IPS-20b (cell line): ENCODE measurements around the gene ZNF335.

Source experiments
- H3K27ac ChIP-seq: one replicate; pipeline ENCODE4 v1.5.1; 2013; ENCODE audit warnings: low read length
- H3K27me3 ChIP-seq: 2 replicates; pipeline ENCODE4 v1.6.1; 2013; ENCODE audit warnings: mild to moderate bottlenecking, low read length, inconsistent platforms; ENCODE audit not compliant: insufficient read depth
- H3K36me3 ChIP-seq: 2 replicates; pipeline ENCODE4 v1.6.1; 2013; ENCODE audit warnings: low read depth, mild to moderate bottlenecking, inconsistent platforms, low read length, moderate library complexity; ENCODE audit not compliant: insufficient read depth
- H3K4me1 ChIP-seq: 2 replicates; pipeline ENCODE4 v1.6.1; 2013; ENCODE audit warnings: mild to moderate bottlenecking, control low read depth, inconsistent platforms, low read length, moderate library complexity; ENCODE audit not compliant: insufficient read depth
- H3K4me3 ChIP-seq: 2 replicates; pipeline ENCODE4 v1.5.1; 2013; ENCODE audit warnings: mild to moderate bottlenecking, low read length, inconsistent platforms
- H3K9ac ChIP-seq: 2 replicates; pipeline ENCODE4 v1.6.1; 2013; ENCODE audit warnings: low read depth, mild to moderate bottlenecking, inconsistent platforms, low read length, moderate library complexity
- H3K9me3 ChIP-seq: 2 replicates; pipeline ENCODE4 v1.6.1; 2013; ENCODE audit warnings: mild to moderate bottlenecking, low read depth, low read length, inconsistent platforms; ENCODE audit not compliant: insufficient read depth

ZNF335 gene

GRCh38 chr20:45953672-45954071 lies 18.3 kb downstream of the ZNF335 start:
- Histone ChIP-seq H3K36me3 (peaks cover 74% of the 10 kb centered on the region), H3K27me3 (no peaks in the 10 kb centered on the region), H3K4me1 (no peaks in the 10 kb centered on the region), H3K27ac (no peak overlapping the region), H3K9ac (no peak overlapping the region), H3K4me3 (no peak overlapping the region), H3K9me3 (no peaks in the 10 kb centered on the region)

- H3K36me3 ChIP-seq, result peaks cover 74% of the 10 kb centered on the region
Observed at GRCh38 chr20:45952861-45953260, 19.1 kb downstream of the ZNF335 start.

DNA sequence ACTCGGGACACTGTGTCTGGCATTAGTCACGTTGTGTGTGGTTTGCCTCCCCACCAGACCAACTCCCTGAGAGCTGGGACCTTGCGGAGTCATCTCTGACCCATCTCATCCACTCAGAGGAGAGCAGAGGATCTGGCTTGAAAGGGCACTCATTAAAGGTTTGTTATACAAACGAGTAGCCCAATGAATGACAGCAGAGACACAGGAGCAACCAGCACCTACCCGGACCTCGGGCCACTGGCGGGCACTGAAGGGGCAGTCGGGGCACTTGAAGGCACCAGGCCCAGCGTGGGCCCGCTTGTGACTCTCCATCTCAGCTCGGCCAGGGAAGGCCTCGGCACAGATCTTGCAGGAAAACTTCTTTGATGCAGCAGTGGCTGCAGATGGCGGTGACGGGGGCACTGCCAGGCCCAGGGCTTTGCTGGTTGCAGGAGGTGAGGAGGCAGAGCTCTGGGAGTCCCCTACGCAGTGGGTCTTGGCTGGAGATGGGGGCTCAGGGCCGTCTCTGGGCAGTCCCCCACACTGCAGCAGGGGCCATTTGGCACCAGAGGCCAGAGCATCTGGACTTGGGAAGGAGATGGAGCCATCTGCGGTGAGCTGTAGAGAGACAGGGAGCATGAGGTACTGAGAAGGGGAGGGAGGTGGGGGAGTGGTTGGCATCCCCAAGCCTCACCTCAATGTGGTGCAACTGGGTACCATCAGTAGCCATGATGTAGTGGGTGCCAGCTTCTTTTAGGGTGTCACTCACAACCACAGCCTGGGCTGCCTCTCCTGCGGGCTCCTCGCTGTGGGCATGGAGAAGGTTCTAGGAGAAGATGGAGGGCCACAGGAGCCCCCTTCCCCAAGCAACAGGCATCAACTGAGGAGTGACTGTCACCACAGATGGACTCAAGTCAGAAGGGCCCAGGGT lies 19.8 kb downstream of the ZNF335 start:
- H3K9me3 ChIP-seq, result no peaks in the 10 kb centered on the region
- no peaks in the 10 kb centered on the region for H3K27me3 ChIP-seq
- no peak overlapping the region for H3K4me3 ChIP-seq
- no peak overlapping the region for H3K27ac ChIP-seq
- H3K4me1 ChIP-seq, result no peaks in the 10 kb centered on the region
- no peak overlapping the region for H3K9ac ChIP-seq
- peaks cover 74% of the 10 kb centered on the region for H3K36me3 ChIP-seq

More at GRCh38 chr20:45952861-45953260, 19.1 kb downstream of the ZNF335 start:
- Histone ChIP-seq H3K27ac (no peak overlapping the region), H3K27me3 (no peaks in the 10 kb centered on the region), H3K9me3 (no peaks in the 10 kb centered on the region), H3K4me1 (no peaks in the 10 kb centered on the region), H3K4me3 (no peak overlapping the region), H3K9ac (no peak overlapping the region)

- Histone ChIP-seq H3K9ac (no peak overlapping the region), H3K27ac (no peak overlapping the region), H3K4me1 (no peaks in the 10 kb centered on the region), H3K9me3 (no peaks in the 10 kb centered on the region), H3K4me3 (no peak overlapping the region), H3K36me3 (peaks cover 79% of the 10 kb centered on the region), H3K27me3 (no peaks in the 10 kb centered on the region)
Observed at GRCh38 chr20:45950330-45950646, 21.7 kb downstream of the ZNF335 start.

DNA sequence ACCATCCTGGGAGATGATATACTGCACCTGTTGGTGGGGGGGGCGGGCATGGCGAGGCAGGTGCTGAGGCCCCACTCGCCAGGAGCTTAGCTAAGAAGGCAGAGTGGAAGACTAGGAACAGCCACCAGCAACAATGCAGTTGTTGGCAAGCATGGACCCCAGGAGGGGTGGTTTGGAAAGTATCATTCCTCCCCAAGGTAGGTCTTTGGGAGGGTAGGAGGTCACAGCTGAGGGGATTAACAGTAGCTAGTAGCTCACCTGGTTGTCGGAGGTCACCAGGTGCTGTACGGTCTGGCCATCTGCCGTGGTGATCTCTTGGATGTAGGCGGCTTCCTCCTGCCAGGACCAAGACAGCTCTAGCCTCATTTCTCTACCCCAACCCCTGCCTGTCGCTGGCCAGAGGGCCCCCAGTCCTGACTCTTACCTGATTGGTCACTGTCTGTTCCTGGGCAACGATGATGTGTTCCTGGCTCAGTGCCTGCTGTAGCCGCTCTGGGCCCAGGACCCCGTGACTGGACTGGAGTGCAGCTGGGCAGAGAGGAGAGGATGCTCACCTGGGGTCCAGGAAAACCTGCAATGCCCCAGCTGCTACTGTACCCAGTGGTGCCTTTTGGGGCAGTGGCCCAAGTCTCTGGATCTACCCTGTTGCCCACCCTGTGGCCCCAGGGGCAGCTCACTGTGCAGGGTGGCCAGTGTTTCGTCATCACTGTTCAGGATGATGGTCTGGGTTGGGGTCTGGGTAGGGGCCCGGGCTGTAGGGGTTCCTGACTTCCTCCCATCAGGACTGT lies 22.3 kb downstream of the ZNF335 start:
- Histone ChIP-seq H3K9ac (no peak overlapping the region; the same call in 1 of the 2 replicates), H3K4me3 (no peak overlapping the region), H3K9me3 (no peaks in the 10 kb centered on the region), H3K27ac (no peak overlapping the region), H3K4me1 (no peaks in the 10 kb centered on the region), H3K36me3 (peaks cover 84% of the 10 kb centered on the region), H3K27me3 (no peaks in the 10 kb centered on the region)

DNA sequence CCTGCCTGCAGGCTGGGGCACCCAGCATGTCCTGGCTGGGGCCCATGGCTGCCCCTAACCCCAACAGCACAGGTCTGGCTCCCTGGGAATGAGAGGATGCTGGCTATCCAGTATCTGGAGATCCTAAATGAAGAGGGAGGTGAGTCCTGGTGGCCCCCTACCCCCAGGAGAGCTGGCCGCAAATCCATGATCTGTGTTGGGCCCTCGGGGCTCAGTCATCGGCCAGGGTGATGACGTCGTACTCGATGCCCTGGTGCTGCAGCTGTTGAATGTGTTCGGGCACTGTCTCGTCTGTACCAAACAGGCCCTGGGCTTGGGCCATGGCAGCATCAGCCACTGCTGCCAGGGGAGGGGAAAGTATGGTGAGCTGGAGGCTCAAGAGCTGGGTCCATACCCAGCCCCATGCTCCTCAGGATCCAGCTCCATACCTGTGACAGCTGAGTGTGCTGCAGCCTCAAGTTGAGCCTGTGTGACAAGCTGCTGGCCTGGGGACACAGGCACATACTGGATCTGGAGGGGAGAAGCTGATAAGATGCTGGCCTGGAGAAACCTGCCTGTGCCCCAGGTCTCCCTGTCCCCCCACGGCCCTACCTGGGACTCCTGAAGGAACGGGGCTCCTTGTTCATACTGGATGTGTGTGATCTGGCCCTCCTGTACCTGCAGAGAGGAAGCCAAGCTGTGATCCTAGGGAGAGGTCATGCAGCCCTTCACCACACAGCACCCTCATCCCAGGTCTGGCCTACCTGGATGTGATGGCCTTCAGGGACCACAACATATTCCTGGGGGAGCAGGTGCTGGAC lies 23.1 kb downstream of the ZNF335 start:
- Histone ChIP-seq H3K9me3 (no peaks in the 10 kb centered on the region), H3K9ac (no peak overlapping the region), H3K36me3 (peaks cover 92% of the 10 kb centered on the region), H3K4me3 (no peak overlapping the region), H3K4me1 (no peaks in the 10 kb centered on the region), H3K27ac (no peak overlapping the region), H3K27me3 (no peaks in the 10 kb centered on the region)

DNA sequence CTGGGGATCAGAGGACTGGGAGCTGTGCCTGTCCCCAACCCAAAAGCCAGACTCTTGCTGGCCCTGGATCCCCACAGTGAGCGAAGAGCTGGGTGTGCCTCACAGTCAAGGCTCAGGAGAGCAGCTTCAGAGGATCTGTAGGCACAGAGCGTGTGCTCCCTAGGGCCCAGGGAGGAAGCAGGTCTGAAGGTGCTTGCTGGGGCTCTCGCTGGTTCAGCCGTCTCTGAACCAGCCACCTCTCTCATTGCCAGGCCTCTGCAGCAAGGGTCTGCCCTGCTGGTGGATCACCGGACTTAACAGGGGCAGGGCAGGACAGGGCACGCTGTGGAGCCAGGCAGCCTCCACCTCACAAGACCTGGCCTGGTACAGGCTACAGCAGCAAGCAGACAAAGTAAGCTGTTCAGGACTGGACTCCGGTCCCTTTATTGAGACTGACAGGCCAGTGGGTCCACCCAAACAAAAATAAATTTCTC lies 23.7 kb downstream of the ZNF335 start:
- Histone ChIP-seq H3K4me1 (no peaks in the 10 kb centered on the region), H3K9ac (no peak overlapping the region), H3K27me3 (no peaks in the 10 kb centered on the region), H3K4me3 (no peak overlapping the region), H3K36me3 (peaks cover 94% of the 10 kb centered on the region), H3K27ac (no peak overlapping the region), H3K9me3 (no peaks in the 10 kb centered on the region)

GRCh38 chr20:45947110-45947866 lies 24.7 kb downstream of the ZNF335 start:
- Histone ChIP-seq H3K27ac (no peak overlapping the region), H3K27me3 (no peaks in the 10 kb centered on the region), H3K36me3 (peaks cover 94% of the 10 kb centered on the region), H3K4me3 (no peak overlapping the region), H3K9ac (no peak overlapping the region), H3K4me1 (no peaks in the 10 kb centered on the region), H3K9me3 (no peaks in the 10 kb centered on the region)

DNA sequence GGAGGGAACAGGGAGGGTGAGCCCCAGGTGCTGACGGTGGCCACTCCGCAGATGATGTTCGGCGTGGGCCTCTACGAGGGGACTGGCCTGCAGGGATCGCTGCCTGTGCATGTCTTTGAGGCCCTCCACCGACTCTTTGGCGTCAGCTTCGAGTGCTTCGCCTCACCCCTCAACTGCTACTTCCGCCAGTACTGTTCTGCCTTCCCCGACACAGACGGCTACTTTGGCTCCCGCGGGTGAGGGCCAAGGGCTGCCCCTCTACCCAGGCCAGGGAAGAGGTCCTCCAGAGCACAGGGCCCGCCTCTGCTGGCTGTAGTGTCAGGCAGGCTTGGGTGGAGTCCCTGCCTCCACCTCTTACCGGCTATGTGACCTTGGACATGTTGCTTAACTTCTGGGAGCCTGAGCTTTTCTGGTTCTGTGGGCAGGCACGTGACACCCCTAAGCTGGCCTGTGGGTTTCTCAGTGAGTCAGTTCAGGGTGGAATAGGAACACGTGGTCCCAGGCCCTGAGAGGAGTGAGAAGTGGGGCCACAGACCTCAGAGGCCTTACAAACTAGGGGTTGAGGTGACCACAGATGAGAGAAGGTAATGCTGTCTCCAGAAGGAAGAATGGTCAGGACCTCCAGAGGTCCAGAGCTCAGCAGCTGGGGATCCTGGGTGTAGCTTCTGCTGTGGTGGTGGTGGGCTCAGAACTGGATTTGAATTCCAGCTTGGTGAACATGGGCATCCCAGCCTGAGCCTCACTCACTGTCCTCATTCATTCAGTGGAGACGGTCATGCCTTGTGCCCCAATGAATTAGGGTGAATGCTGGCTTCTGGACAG lies 25.6 kb downstream of the ZNF335 start:
- Histone ChIP-seq H3K9me3 (no peaks in the 10 kb centered on the region), H3K4me1 (no peaks in the 10 kb centered on the region), H3K4me3 (no peak overlapping the region), H3K36me3 (peaks cover 87% of the 10 kb centered on the region), H3K27me3 (no peaks in the 10 kb centered on the region), H3K9ac (no peak overlapping the region), H3K27ac (no peak overlapping the region)

- no peak overlapping the region for H3K4me3 ChIP-seq
- H3K27me3 ChIP-seq, result no peaks in the 10 kb centered on the region
- no peak overlapping the region for H3K27ac ChIP-seq
- H3K9me3 ChIP-seq, result no peaks in the 10 kb centered on the region
- no peak overlapping the region for H3K9ac ChIP-seq
- no peaks in the 10 kb centered on the region for H3K4me1 ChIP-seq
- peaks cover 91% of the 10 kb centered on the region for H3K36me3 ChIP-seq
Observed at GRCh38 chr20:45945678-45946148, 26.3 kb downstream of the ZNF335 start.
